Suppressor macrophage treated with lipopolysaccharide for 4 hours (primary cell): ENCODE measurements around the gene GAR1.
A peak's percentile ranks its signal among the peaks of the same experiment; 100 is the strongest.
"Not testable (repeated sequence)": the region's sequence is repeated elsewhere in the genome, so short reads cannot be mapped to it uniquely, and the experiment has no call there.

Experiments
- DNase-seq: peaks from one replicate; pipeline ENCODE4 v3.0.0-alpha.2; 2020

GAR1 gene

GRCh38 chr4:109815151-109816081 is at the start of gene GAR1:
Gene GAR1, plus strand, starts transcription at chr4:109815762. Its CDS starts 403 bp downstream, at chr4:109816165.
- peak; percentile 93 for DNase-seq

- DNase-seq: not testable (repeated sequence)
Measured at GRCh38 chr4:109782092-109782491, 33.5 kb upstream of the GAR1 start.

DNA sequence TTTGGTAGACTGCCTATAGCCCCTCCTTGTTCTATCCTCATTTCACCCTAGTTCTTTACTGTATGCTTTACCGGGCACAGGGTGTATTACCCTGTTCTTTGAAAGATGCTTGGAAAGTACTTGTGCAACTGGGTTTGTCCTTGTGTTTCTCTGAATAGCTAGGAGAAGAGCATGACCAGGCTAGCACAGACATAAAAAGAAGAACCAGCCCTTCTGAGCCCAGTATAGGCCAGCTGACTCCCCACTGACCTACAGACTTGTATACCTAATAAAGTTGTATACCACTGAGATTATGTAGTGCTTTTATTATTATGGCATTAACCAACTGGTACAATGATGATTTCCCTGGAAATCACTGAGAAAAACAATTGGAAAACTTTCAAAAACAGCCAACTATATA is 28.7 kb upstream of the GAR1 start:
- no peak for DNase-seq

DNA sequence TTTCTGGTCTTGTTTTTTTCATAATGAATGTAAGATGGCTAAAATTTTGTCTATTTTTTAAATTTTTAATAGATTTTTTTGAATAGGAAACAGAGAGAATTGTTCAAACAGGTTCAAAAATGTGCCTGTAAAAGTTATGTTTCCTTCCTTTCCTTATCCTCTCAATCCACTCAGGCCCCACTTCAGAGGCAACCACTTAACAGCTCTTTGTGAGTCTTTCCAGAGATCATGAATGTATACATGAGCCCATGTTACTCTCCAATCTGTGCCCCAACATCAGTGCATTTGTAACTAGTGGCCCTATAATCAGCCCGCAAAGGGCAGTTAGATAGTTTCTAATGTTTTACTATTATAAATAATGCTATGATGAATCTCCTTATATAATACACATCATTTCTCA is 27.8 kb upstream of the GAR1 start:
- no peak for DNase-seq

- no peak for DNase-seq
Measured at GRCh38 chr4:109795059-109795458, 20.5 kb upstream of the GAR1 start.

DNA sequence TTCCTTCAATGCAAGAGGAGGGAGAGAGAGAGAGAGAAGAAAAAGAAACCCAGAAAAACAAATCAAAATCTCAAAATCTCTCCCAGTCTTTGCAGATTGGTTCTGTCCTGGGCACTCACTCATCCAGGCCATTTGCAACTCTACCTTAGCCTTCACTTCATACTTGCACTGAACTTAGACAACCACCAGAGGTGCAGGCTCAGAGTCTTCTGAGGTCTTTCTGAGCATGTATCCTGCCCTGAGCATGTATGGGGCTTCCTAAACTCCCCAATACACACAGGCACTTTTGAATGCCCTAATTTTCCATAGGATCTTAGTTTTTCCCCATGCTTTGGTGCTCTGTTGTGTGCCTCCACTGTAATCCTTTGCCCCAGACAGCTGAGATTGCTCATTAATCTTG is 16.7 kb upstream of the GAR1 start:
- DNase-seq: no peak

- no peak for DNase-seq
Measured at GRCh38 chr4:109801099-109801789, 14.3 kb upstream of the GAR1 start.

DNA sequence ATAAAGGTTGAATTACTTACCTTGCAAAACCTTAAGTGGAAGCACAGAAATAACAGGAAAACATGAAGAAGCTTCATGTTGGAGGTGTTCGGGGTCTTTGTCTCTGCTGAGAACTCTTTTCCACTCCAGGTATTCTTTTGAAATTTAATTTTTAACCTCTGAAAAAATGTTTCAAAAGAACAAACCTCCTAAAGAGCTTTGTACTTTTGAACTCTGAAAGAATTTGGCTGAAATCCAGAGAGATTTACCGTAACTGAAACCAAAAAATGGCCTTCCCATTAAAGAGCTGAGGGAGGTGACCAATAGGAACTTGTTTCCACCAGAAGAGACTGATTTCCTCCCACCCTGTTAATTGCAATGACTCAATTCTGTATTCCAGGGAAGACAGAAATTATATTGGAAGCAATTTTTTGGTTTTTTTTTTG is 13.7 kb upstream of the GAR1 start, which contains the start of gene CFI:
Gene CFI (minus strand): TSS at position 105 of the 425 bp plus-strand sequence. CDS start 28 bp downstream, at position 77.
- DNase-seq: peak; percentile 16

GRCh38 chr4:109803924-109804571 is 11.5 kb upstream of the GAR1 start:
- peak; percentile 15 for DNase-seq

DNA sequence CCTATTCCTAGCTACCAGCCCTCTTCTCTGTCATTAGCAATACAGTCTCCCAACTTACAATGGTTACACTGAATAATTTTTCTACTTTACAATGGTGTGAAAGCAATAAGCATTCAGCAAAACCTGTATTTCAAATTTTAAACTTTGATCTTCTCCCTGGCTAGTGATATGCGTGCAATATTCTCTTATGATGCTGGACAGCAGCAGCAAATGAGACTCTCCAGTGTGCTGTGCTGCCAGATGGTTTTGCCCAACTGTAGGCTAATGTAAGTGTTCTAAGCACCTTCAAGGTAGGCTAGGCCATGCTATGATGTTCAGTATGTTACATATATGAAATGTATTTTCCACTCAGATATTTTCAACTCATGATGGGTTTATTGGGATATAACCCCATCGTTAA is 5.9 kb upstream of the GAR1 start:
- no peak for DNase-seq

- no peak for DNase-seq
Measured at GRCh38 chr4:109810552-109811387, 4.8 kb upstream of the GAR1 start.

GRCh38 chr4:109811707-109812106 is 3.9 kb upstream of the GAR1 start:
- no peak for DNase-seq

GRCh38 chr4:109816082-109816442 is 500 bp downstream of the GAR1 start:
- no peak for DNase-seq

- DNase-seq: peak; percentile 8
Measured at GRCh38 chr4:109816894-109817293, 1.3 kb downstream of the GAR1 start.

DNA sequence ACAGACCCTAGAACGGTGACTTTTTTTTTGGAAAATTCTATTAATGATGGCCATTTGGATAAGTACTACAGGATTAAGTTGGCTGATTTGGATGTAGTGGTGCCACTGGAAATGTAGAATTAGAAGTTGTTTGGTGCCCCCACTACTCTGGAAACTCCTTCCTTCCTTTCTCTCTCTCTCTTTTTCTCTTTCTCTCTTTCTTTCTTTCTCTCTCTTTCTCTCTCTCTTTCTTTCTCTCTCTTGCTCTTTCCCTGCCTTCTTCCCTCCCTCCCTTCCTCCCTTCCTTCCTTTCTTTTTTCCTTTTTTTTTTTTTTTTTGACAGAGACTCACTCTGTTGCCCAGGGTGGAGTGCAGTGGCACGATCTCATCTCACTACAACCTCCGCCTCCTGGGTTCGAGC is 2.7 kb downstream of the GAR1 start:
- no peak for DNase-seq

DNA sequence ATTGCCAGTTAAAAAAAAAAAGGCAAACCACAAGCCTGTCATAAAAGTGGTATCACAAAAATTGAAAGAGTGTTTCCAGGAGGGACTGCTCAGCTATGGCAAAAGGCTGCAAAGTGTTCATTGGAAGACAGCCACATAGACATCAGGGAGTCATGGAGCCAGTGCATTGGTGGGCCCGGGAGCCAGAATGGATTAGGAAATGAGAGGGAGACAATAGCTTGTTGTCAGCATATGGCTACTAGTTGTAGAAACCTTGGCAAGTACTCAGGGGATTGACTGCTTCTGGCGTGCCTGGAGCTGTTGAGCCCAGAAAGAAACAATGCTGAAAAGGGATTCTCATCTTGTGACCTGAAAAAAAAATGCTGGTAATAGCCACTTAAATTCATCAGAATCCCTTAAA is 5.0 kb downstream of the GAR1 start:
- no peak for DNase-seq

GRCh38 chr4:109821185-109821584 is 5.6 kb downstream of the GAR1 start:
- no peak for DNase-seq

DNA sequence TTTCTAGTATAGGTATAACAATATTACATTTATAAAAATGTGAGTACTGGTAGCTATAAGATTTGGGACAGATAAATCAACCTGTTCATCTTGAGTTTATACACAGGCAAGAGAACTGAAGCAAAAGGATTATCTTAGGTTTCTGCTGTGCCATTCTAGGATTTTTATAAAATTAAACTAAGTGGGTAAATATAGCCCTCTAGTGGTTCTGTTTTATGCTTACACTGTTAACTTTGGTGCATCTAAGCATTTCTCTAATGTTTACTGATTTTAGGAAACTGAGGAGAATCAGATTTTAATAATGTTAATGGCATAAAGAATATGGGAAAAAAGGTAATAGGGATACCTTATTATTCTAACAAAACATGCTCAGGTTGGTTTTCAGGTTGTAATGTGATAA is 11.2 kb downstream of the GAR1 start:
- DNase-seq: peak; percentile 37

GRCh38 chr4:109827672-109828071 is 12.1 kb downstream of the GAR1 start, which contains the start of gene RRH:
Gene RRH, plus strand, starts transcription at chr4:109827972. Its CDS starts 56 bp downstream, at chr4:109828028.
- no peak for DNase-seq

- DNase-seq: no peak
Measured at GRCh38 chr4:109833756-109834155, 18.2 kb downstream of the GAR1 start.

GRCh38 chr4:109836985-109837384 is 21.4 kb downstream of the GAR1 start:
- no peak for DNase-seq

DNA sequence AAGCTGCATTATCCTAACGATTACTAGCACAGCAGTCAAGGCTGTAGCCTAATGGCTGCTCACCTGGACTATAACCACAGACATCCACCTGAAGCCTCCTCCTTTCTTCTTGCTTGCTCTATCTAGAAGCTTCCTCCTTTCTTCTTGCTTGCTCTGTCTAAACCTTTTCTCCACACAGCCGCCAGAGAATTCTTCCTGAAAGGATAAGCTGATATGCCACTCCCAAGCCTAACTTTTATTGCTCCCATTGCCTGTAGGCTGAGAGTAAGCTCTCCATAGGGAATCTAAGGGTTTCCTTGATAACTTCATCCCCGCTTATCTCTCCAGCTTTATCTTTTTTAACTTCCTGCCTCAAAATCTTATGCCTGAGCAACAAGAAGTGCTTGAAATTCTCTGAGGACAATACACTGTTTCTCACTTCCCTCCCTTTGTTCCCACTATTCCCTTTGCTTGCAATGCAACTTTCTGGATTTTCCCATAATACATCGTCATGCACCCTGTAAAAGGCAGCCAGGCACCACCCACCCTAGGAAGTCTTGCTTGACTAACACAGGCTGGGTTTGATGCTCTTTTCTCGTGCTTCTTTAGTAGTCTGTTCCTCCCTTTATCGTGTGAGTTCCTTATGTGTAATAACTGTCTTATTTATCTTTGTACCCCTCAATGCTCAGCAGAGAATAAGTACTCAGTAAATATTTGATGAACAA is 31.0 kb downstream of the GAR1 start:
- DNase-seq: no peak
